CD14-positive monocyte (primary cell): ENCODE measurements around the gene CLVS2. TPM values are rescaled to one million over a fixed set of nuclear protein-coding genes. Genes with fewer than 3 reads are reported as not detected.

Source experiments
- DNase-seq, 3 donors: peaks; one replicate each; pipeline ENCODE4 v3.0.0-alpha.2; 2011 to 2022
- H2AFZ ChIP-seq: 2 replicates; pipeline ENCODE4 v1.6.0; 2012; ENCODE audit warnings: mild to moderate bottlenecking, low read depth, low read length, inconsistent platforms; ENCODE audit not compliant: insufficient read depth, poor library complexity, severe bottlenecking
- H3K27ac ChIP-seq, 2 donors: 1 replicate in 1 of 2; 2 replicates in 1 of 2; pipeline ENCODE4 v1.5.1; 2012 to 2013; ENCODE audit warnings: low read length in 2 of 2, control low read depth in 1 of 2, inconsistent platforms in 1 of 2, low read depth in 1 of 2, mild to moderate bottlenecking in 1 of 2
- H3K27me3 ChIP-seq, 2 donors: one replicate each; pipeline versions ENCODE4 v1.6.0 to v1.6.1; 2011 to 2013; ENCODE audit warnings: low read length in 2 of 2; ENCODE audit not compliant: control insufficient read depth in 2 of 2, insufficient read depth in 2 of 2
- H3K36me3 ChIP-seq, 2 donors: replicated peaks in 1 of 2; 1 replicate in 1 of 2; 2 replicates in 1 of 2; pipeline versions ENCODE4 v1.5.1 to v1.6.1; 2012 to 2013; ENCODE audit warnings: low read length in 2 of 2, control low read depth in 1 of 2, inconsistent platforms in 1 of 2, mild to moderate bottlenecking in 1 of 2; ENCODE audit not compliant: insufficient read depth in 2 of 2, control insufficient read depth in 1 of 2
- H3K4me1 ChIP-seq, 2 donors: 1 replicate in 1 of 2; 2 replicates in 1 of 2; pipeline versions ENCODE4 v1.5.1 to v1.6.1; 2012 to 2013; ENCODE audit warnings: low read length in 2 of 2, control low read depth in 1 of 2, inconsistent platforms in 1 of 2, mild to moderate bottlenecking in 1 of 2, moderate library complexity in 1 of 2; ENCODE audit not compliant: insufficient read depth in 2 of 2, control insufficient read depth in 1 of 2
- H3K4me2 ChIP-seq: replicated peaks from 2 replicates; pipeline ENCODE3; 2012; ENCODE audit warnings: low read length, moderate library complexity, mild to moderate bottlenecking; ENCODE audit not compliant: poor library complexity, severe bottlenecking; ENCODE audit errors: extremely low read depth
- H3K4me3 ChIP-seq, 3 experiments: fragments of 200-600 bp in 1 of 3; sonication (generic) in 1 of 3; replicated peaks in 1 of 3; 1 replicate in 2 of 3; 2 replicates in 1 of 3; pipeline ENCODE4 v1.5.1; 2011 to 2013; ENCODE audit warnings: low read length in 3 of 3, mild to moderate bottlenecking in 3 of 3, control low read depth in 2 of 3, low read depth in 2 of 3, inconsistent platforms in 1 of 3, moderate library complexity in 1 of 3
- H3K79me2 ChIP-seq: 2 replicates; pipeline ENCODE4 v1.6.0; 2012; ENCODE audit warnings: mild to moderate bottlenecking, control low read depth, inconsistent platforms, low read length, moderate library complexity; ENCODE audit not compliant: insufficient read depth
- H3K9ac ChIP-seq: 2 replicates; pipeline ENCODE4 v1.6.0; 2017; ENCODE audit warnings: low read length, mild to moderate bottlenecking; ENCODE audit not compliant: insufficient read depth, poor library complexity, severe bottlenecking
- H3K9me3 ChIP-seq, 2 donors: replicated peaks in 1 of 2; 1 replicate in 1 of 2; 2 replicates in 1 of 2; pipeline versions ENCODE4 v1.5.1 to v1.6.1; 2012 to 2013; ENCODE audit warnings: low read length in 2 of 2, control low read depth in 1 of 2; ENCODE audit not compliant: control insufficient read depth in 1 of 2, insufficient read depth in 1 of 2
- H4K20me1 ChIP-seq: 2 replicates; pipeline ENCODE4 v1.6.0; 2012; ENCODE audit warnings: mild to moderate bottlenecking, low read length, control low read depth, moderate library complexity; ENCODE audit not compliant: insufficient read depth
- H3K27ac Mint-ChIP-seq, 7 donors: one replicate each; pipeline ENCODE4 v1.8.0; 2020; ENCODE audit warnings: mild to moderate bottlenecking in 7 of 7, mixed read lengths in 7 of 7, moderate library complexity in 6 of 7, inconsistent platforms in 2 of 7
- H3K27me3 Mint-ChIP-seq, 3 donors: one replicate each; pipeline ENCODE4 v1.8.0; 2021 to 2022; ENCODE audit warnings: low read depth in 3 of 3, mild to moderate bottlenecking in 3 of 3, mixed read lengths in 3 of 3, moderate library complexity in 3 of 3, inconsistent platforms in 1 of 3
- H3K36me3 Mint-ChIP-seq, 2 donors: one replicate each; pipeline ENCODE4 v1.8.0; 2020; ENCODE audit warnings: mixed read lengths in 2 of 2, inconsistent platforms in 1 of 2, mild to moderate bottlenecking in 1 of 2
- H3K4me1 Mint-ChIP-seq: one replicate; pipeline ENCODE4 v1.8.0; 2020; ENCODE audit warnings: mild to moderate bottlenecking, mixed read lengths
- H3K4me3 Mint-ChIP-seq, 2 donors: one replicate each; pipeline ENCODE4 v1.8.0; 2020; ENCODE audit warnings: mild to moderate bottlenecking in 2 of 2, mixed read lengths in 2 of 2, moderate library complexity in 1 of 2
- H3K9me3 Mint-ChIP-seq, 7 donors: one replicate each; pipeline ENCODE4 v1.8.0; 2020 to 2022; ENCODE audit warnings: mixed read lengths in 7 of 7, mild to moderate bottlenecking in 6 of 7, moderate library complexity in 6 of 7, inconsistent platforms in 2 of 7
- CTCF ChIP-seq: fragments of 200-600 bp; IDR thresholded peaks from one replicate; pipeline ENCODE4 v1.8.0; 2022; ENCODE audit warnings: antibody characterized with exemption, mild to moderate bottlenecking
- WGBS: methylation state at CpG from one replicate; pipeline ENCODE4 v1.1.5; 2013; ENCODE audit warnings: missing lambda C conversion rate; ENCODE audit not compliant: insufficient coverage; 5-methylcytosine and 5-hydroxymethylcytosine counted together
- intact Hi-C, 2 donors: fragments of 100-400 bp; cut with micrococcal nuclease; formaldehyde crosslinking; loops; one replicate each; pipeline versions ENCODE4 v1.15.0 to v1.15.1; 2023
- polyA plus RNA-seq, 3 donors: library from polyadenylated mRNA; depleted of rRNA in 1 of 3; unstranded in 2 of 3; stranded (reverse) in 1 of 3; fragments of 300-500 nt in 2 of 3; fragments of >200 nt in 1 of 3; fragmentation: Illumina TruSeq in 2 of 3; gene quantifications; 1 replicate in 2 of 3; 2 replicates in 1 of 3; pipeline ENCODE4 v1.2.3, GENCODE V29; 2012 to 2021

CLVS2 gene
- polyA plus RNA-seq, 3 donors = not detected

DNA sequence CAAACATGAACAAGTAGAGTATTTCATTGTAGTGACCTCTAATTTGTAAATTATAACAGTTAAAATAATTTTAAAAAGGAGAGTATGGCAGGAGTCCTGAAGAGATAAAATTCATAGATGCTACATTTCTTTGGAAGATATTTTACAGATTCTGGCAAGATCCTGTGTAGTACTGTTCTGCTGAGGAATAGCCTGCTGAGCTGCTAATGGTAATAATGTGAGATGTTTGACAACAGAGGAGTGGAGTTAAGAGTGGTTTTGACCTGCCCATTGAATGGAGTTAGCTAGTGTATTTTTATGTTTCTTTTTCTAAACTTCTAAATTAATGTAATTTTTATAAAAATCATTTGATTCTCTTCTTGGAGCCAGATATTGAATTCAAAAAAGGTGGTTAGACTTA, 11.8 kb downstream of the CLVS2 start:
- no peak for DNase-seq
- no peak overlapping the region for H3K27ac ChIP-seq

GRCh38 chr6:123009059-123009458, 13.0 kb downstream of the CLVS2 start:
- DNase-seq = no peak
- H3K36me3 Mint-ChIP-seq = no peaks in the 10 kb centered on the region

More for the DNA sequence above, 11.8 kb downstream of the CLVS2 start:
- H3K36me3 ChIP-seq = no peaks in the 10 kb centered on the region
- H3K36me3 Mint-ChIP-seq = no peaks in the 10 kb centered on the region
- H3K4me3 Mint-ChIP-seq = no peak overlapping the region
- H3K9me3 ChIP-seq = no peaks in the 10 kb centered on the region
- no peak overlapping the region for H3K4me3 ChIP-seq
- no peak overlapping the region for H3K9ac ChIP-seq
- no peaks in the 10 kb centered on the region for H4K20me1 ChIP-seq
- no peaks in the 10 kb centered on the region for H3K4me1 Mint-ChIP-seq
- no peaks in the 10 kb centered on the region for H3K9me3 Mint-ChIP-seq
- H2AFZ ChIP-seq = no peak overlapping the region
- peaks cover 0 to 2% (median 1%) of the 10 kb centered on the region in 3 donors for H3K27me3 Mint-ChIP-seq
- no peak overlapping the region for H3K4me2 ChIP-seq
- intact Hi-C loops = no loop called here
- H3K27me3 ChIP-seq = no peaks in the 10 kb centered on the region
- H3K27ac Mint-ChIP-seq = no peak overlapping the region
- no peak for TF ChIP-seq CTCF
- H3K4me1 ChIP-seq = no peaks in the 10 kb centered on the region
- H3K79me2 ChIP-seq = no peaks in the 10 kb centered on the region

More at GRCh38 chr6:123009059-123009458, 13.0 kb downstream of the CLVS2 start:
- H3K27me3 Mint-ChIP-seq = peaks cover 0 to 2% (median 1%) of the 10 kb centered on the region in 3 donors
- no peak for TF ChIP-seq CTCF
- Histone ChIP-seq H3K9me3 (no peaks in the 10 kb centered on the region), H4K20me1 (no peaks in the 10 kb centered on the region), H3K4me3 (no peak overlapping the region), H3K27ac (no peak overlapping the region), H3K27me3 (no peaks in the 10 kb centered on the region), H3K4me2 (no peak overlapping the region), H3K36me3 (no peaks in the 10 kb centered on the region), H3K9ac (no peak overlapping the region), H3K4me1 (no peaks in the 10 kb centered on the region), H2AFZ (no peak overlapping the region), H3K79me2 (no peaks in the 10 kb centered on the region)
- no peak overlapping the region for H3K4me3 Mint-ChIP-seq
- no peaks in the 10 kb centered on the region for H3K4me1 Mint-ChIP-seq
- H3K27ac Mint-ChIP-seq = no peak overlapping the region
- intact Hi-C loops = no loop called here
- WGBS = 50% methylated on average over 1 of the region's 2 CpGs
- no peaks in the 10 kb centered on the region for H3K9me3 Mint-ChIP-seq
